PC-9 (cell line): ENCODE results near the gene AATF. TPM values are rescaled to one million over a fixed set of nuclear protein-coding genes. Genes with fewer than 3 reads are reported as not detected.

Source experiments
- BruUV-seq: library from RNA; stranded (reverse); fragments of 400-500 nt; replicated peaks from 2 replicates; lab custom pipeline; 2021; lab: Mats Ljungman, UMichigan
- CTCF ChIA-PET: fragments of 300-600 bp; sonication (Branson Sonifier 250); formaldehyde crosslinking; loops from one replicate; lab custom pipeline; 2022; ENCODE audit warnings: antibody characterized with exemption; lab: Charles Lee
- POLR2A ChIA-PET: fragments of 300-600 bp; sonication (Branson Sonifier 250); formaldehyde crosslinking; loops from one replicate; lab custom pipeline; 2022; ENCODE audit warnings: antibody characterized with exemption; ENCODE audit not compliant: unreplicated experiment; lab: Charles Lee
- DNase-seq, 2 experiments: peaks; one replicate each; pipeline versions ENCODE4 v3.0.0 to v3.0.0-alpha.2; 2015 to 2022; ENCODE audit warnings: mixed read lengths in 1 of 2
- H2AFZ ChIP-seq: fragments of 200-600 bp; sonication (generic); 2 replicates; pipeline ENCODE4 v1.8.1; 2017; ENCODE audit warnings: antibody characterized with exemption
- H3F3A ChIP-seq: fragments of 200-600 bp; sonication (generic); 2 replicates; pipeline ENCODE4 v1.8.1; 2017; ENCODE audit warnings: antibody characterized with exemption, mild to moderate bottlenecking, low read depth; ENCODE audit not compliant: insufficient read depth
- H3K27ac ChIP-seq: fragments of 200-600 bp; sonication (generic); 2 replicates; pipeline ENCODE4 v1.6.1; 2016; ENCODE audit warnings: mixed run types
- H3K27me3 ChIP-seq: fragments of 200-600 bp; sonication (generic); 2 replicates; pipeline ENCODE4 v1.6.1; 2016; ENCODE audit warnings: low read depth, mixed run types; ENCODE audit not compliant: insufficient read depth
- H3K36me3 ChIP-seq: fragments of 200-600 bp; sonication (generic); 2 replicates; pipeline ENCODE4 v1.6.1; 2016; ENCODE audit warnings: low read depth, mixed run types
- H3K4me1 ChIP-seq: fragments of 200-600 bp; sonication (generic); replicated peaks from 2 replicates; pipeline ENCODE4 v1.6.1; 2016; ENCODE audit warnings: mixed run types; ENCODE audit not compliant: insufficient read depth
- H3K4me2 ChIP-seq: fragments of 200-600 bp; sonication (generic); 2 replicates; pipeline ENCODE4 v1.6.1; 2017; ENCODE audit warnings: mixed run types
- H3K4me3 ChIP-seq: fragments of 200-600 bp; sonication (generic); 2 replicates; pipeline ENCODE4 v1.6.1; 2016; ENCODE audit warnings: mixed run types
- H3K79me2 ChIP-seq: fragments of 200-600 bp; sonication (generic); 2 replicates; pipeline ENCODE4 v1.6.1; 2017; ENCODE audit warnings: low read depth, mixed run types
- H3K9me2 ChIP-seq: fragments of 200-600 bp; sonication (generic); 2 replicates; pipeline ENCODE4 v1.8.1; 2017; ENCODE audit warnings: mild to moderate bottlenecking; ENCODE audit not compliant: insufficient read depth
- H3K9me3 ChIP-seq: fragments of 200-600 bp; sonication (generic); 2 replicates; pipeline ENCODE4 v1.8.1; 2016; ENCODE audit warnings: low read depth; ENCODE audit not compliant: insufficient read depth
- H4K20me1 ChIP-seq: fragments of 200-600 bp; sonication (generic); 2 replicates; pipeline ENCODE4 v1.8.1; 2017; ENCODE audit not compliant: insufficient read depth
- EZH2 ChIP-seq: fragments of 200-600 bp; sonication (generic); IDR thresholded peaks from 2 replicates; pipeline ENCODE4 v1.8.0; 2017; ENCODE audit warnings: antibody characterized with exemption, low read depth
- intact Hi-C: fragments of 100-400 bp; cut with micrococcal nuclease; formaldehyde crosslinking; loops from one replicate; pipeline ENCODE4 v1.10.0; 2022; ENCODE audit not compliant: unreplicated experiment
- total RNA-seq: library from RNA; stranded (reverse); gene quantifications from 2 replicates; pipeline ENCODE4 v1.2.3, GENCODE V29; 2021
- TF ChIP-seq, protein P1 (sequence below): fragments of 200-600 bp; sonication (generic); conservative IDR thresholded peaks from 2 replicates; pipeline ENCODE4 v1.6.1; 2017; ENCODE audit warnings: mixed run types, antibody characterized with exemption, mild to moderate bottlenecking, moderate library complexity

Gene AATF
- total RNA-seq, 1 experiment from 2014 or later: 71.4 TPM

- Histone ChIP-seq H2AFZ (no peak overlapping the region), H3K9me3 (no peaks in the 10 kb centered on the region), H3K4me3 (no peak overlapping the region), H3K27me3 (no peaks in the 10 kb centered on the region), H3K9me2 (no peaks in the 10 kb centered on the region), H3K4me1 (no peaks in the 10 kb centered on the region), H3K79me2 (no peaks in the 10 kb centered on the region), H3K4me2 (no peak overlapping the region), H3K36me3 (peaks cover 12% of the 10 kb centered on the region), H3F3A (peaks cover 23% of the 10 kb centered on the region; the same call in 1 of the 2 replicates), H4K20me1 (peaks cover 26% of the 10 kb centered on the region), H3K27ac (no peak overlapping the region)
- no TSS peak for BruUV-seq
- no peak for DNase-seq
- TF ChIP-seq, protein P1, sequence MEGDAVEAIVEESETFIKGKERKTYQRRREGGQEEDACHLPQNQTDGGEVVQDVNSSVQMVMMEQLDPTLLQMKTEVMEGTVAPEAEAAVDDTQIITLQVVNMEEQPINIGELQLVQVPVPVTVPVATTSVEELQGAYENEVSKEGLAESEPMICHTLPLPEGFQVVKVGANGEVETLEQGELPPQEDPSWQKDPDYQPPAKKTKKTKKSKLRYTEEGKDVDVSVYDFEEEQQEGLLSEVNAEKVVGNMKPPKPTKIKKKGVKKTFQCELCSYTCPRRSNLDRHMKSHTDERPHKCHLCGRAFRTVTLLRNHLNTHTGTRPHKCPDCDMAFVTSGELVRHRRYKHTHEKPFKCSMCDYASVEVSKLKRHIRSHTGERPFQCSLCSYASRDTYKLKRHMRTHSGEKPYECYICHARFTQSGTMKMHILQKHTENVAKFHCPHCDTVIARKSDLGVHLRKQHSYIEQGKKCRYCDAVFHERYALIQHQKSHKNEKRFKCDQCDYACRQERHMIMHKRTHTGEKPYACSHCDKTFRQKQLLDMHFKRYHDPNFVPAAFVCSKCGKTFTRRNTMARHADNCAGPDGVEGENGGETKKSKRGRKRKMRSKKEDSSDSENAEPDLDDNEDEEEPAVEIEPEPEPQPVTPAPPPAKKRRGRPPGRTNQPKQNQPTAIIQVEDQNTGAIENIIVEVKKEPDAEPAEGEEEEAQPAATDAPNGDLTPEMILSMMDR: no peak
- no peak for TF ChIP-seq EZH2
- CTCF ChIA-PET: interaction anchor here (0.8 kb wide), 1 partner anchor 10 kb away, joined by 3 read pairs; no protein-coding TSS in a partner anchor
- intact Hi-C loops: no loop called here
- POLR2A ChIA-PET: interaction anchor here (0.7 kb wide), 1 partner anchor 72 kb away, joined by 5 read pairs; no protein-coding TSS in a partner anchor
Measured at GRCh38 chr17:37037590-37038155, 88.9 kb downstream of the AATF start.

DNA sequence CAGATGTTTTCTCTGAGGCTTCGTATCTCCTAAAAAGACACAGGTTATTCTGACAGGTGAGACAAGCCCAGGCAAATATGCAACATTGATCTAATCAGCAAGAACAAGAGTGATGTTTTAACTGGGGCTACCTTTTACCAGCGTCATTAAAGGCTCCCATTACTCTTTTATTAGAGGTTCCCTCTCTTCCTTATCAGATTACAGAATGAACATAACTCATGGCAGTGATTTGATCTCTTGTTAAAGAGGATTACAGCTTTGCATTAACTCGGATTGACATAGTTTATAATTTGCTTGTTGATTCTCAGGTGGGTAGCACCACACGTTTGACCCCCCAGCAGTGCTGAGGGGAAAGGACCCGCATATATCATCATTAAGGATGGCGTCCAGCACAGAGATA is 90.5 kb downstream of the AATF start:
- Histone ChIP-seq H3K9me3 (no peaks in the 10 kb centered on the region), H3K9me2 (no peaks in the 10 kb centered on the region), H2AFZ (no peak overlapping the region), H3K79me2 (no peaks in the 10 kb centered on the region), H3K27ac (no peak overlapping the region), H3K4me1 (no peaks in the 10 kb centered on the region), H3K36me3 (peaks cover 9% of the 10 kb centered on the region), H3K4me3 (no peak overlapping the region), H3F3A (peaks cover 23% of the 10 kb centered on the region; the same call in 1 of the 2 replicates), H3K4me2 (no peak overlapping the region), H4K20me1 (peaks cover 26% of the 10 kb centered on the region), H3K27me3 (no peaks in the 10 kb centered on the region)
- POLR2A ChIA-PET: no interaction called here
- CTCF ChIA-PET: no interaction called here
- no TSS peak for BruUV-seq
- no peak for DNase-seq
- no peak for TF ChIP-seq EZH2
- TF ChIP-seq, protein P1: no peak
- intact Hi-C loops: no loop called here

GRCh38 chr17:37041932-37042331 is 93.2 kb downstream of the AATF start:
- Histone ChIP-seq H3K27ac (no peak overlapping the region), H3K4me1 (no peaks in the 10 kb centered on the region), H3K36me3 (no peaks in the 10 kb centered on the region), H3F3A (peaks cover 13% of the 10 kb centered on the region; the same call in 1 of the 2 replicates), H3K4me2 (no peak overlapping the region), H3K79me2 (no peaks in the 10 kb centered on the region), H4K20me1 (peaks cover 26% of the 10 kb centered on the region), H3K9me2 (no peaks in the 10 kb centered on the region), H3K9me3 (no peaks in the 10 kb centered on the region), H2AFZ (no peak overlapping the region), H3K4me3 (no peak overlapping the region), H3K27me3 (no peaks in the 10 kb centered on the region)
- DNase-seq: no peak
- ChIA-PET CTCF (no interaction called here), POLR2A (no interaction called here)
- intact Hi-C loops: no loop called here
- BruUV-seq: no TSS peak
- no peak for TF ChIP-seq EZH2
- TF ChIP-seq, protein P1: no peak
